NCI-H187 treated with DMSO at 0.1 percent for 48 hours (cell line): Measurements from ENCODE around the gene B3GNT3.
"Not testable (repeated sequence)": the region's sequence is repeated elsewhere in the genome, so short reads cannot be mapped to it uniquely, and the experiment has no call there.

Experiments used
- DNase-seq: peaks from one replicate; lab custom pipeline; 2025; lab: John Stamatoyannopoulos, UW

The B3GNT3 gene

GRCh38 chr19:17766543-17767131, 28.3 kb upstream of the B3GNT3 start:
- no peak for DNase-seq

GRCh38 chr19:17767559-17767958, 27.4 kb upstream of the B3GNT3 start:
- DNase-seq = no peak

- no peak for DNase-seq
Measured at GRCh38 chr19:17770613-17771012, 24.3 kb upstream of the B3GNT3 start.

- no peak for DNase-seq
Measured at GRCh38 chr19:17772172-17772571, 22.8 kb upstream of the B3GNT3 start.

- DNase-seq = no peak
Measured at GRCh38 chr19:17775245-17775927, 19.6 kb upstream of the B3GNT3 start.

- no peak for DNase-seq
Measured at GRCh38 chr19:17775991-17776803, 18.7 kb upstream of the B3GNT3 start.

- DNase-seq = not testable (repeated sequence)
Measured at GRCh38 chr19:17777840-17778239, 17.1 kb upstream of the B3GNT3 start.

GRCh38 chr19:17778251-17778967, 16.5 kb upstream of the B3GNT3 start:
- no peak for DNase-seq

- no peak for DNase-seq
Measured at GRCh38 chr19:17778968-17779929, 15.7 kb upstream of the B3GNT3 start.

- DNase-seq = no peak
Measured at GRCh38 chr19:17780781-17781180, 14.2 kb upstream of the B3GNT3 start.

GRCh38 chr19:17783721-17784120, 11.2 kb upstream of the B3GNT3 start:
- not testable (repeated sequence) for DNase-seq

GRCh38 chr19:17784201-17785008, 10.5 kb upstream of the B3GNT3 start:
- DNase-seq = no peak

- DNase-seq = no peak
Measured at GRCh38 chr19:17787274-17787913, 7.5 kb upstream of the B3GNT3 start.

GRCh38 chr19:17788632-17789031, 6.3 kb upstream of the B3GNT3 start:
- no peak for DNase-seq

- DNase-seq = no peak
Measured at GRCh38 chr19:17790059-17790780, 4.7 kb upstream of the B3GNT3 start.

GRCh38 chr19:17794412-17794730, 567 bp upstream of the B3GNT3 start:
- DNase-seq = no peak

GRCh38 chr19:17795495-17795856, 538 bp downstream of the B3GNT3 start:
- DNase-seq = no peak

- no peak for DNase-seq
Measured at GRCh38 chr19:17796013-17796837, 1.3 kb downstream of the B3GNT3 start.
